Right lobe of liver (tissue), 4 donors: Measurements from ENCODE around the gene ATOH8.

Source experiments
- CTCF ChIP-seq, 4 donors: fragments of 200-600 bp in 3 of 4; fragments of 450-650 bp in 1 of 4; IDR thresholded peaks; one replicate each; pipeline versions ENCODE4 v1.5.1 to v1.8.0; 2016 to 2022; ENCODE audit warnings: antibody characterized with exemption in 4 of 4, mild to moderate bottlenecking in 2 of 4
- POLR2A ChIP-seq: fragments of 450-650 bp; IDR thresholded peaks from one replicate; pipeline ENCODE4 v1.6.1; 2017; ENCODE audit warnings: antibody characterized with exemption, mild to moderate bottlenecking
- donor health status: DM: no; HTN: no; CAD: no.
- donor health status: DM: no; HTN: no; CAD: no.
- donor health status: DM: no; HTN: yes; CAD: no.

- TF ChIP-seq CTCF (IDR thresholded peaks at IDR 0.05) (no peak), POLR2A (no peak)
Observed at GRCh38 chr2:85828725-85829124, 74.9 kb downstream of the ATOH8 start.
